ENCODE data around the gene NUDT4.
"Not testable (repeated sequence)": the region's sequence is repeated elsewhere in the genome, so short reads cannot be mapped to it uniquely, and the experiment has no call there.

Gene NUDT4

GRCh38 chr12:93390549-93391297, 13.0 kb downstream of the NUDT4 start:
- H3K4me3 ChIP-seq (ENCODE audit: low read length) = no peak overlapping the region
- DNase-seq (ENCODE audit: low read depth, low spot score) = no peak

GRCh38 chr12:93393425-93393824, 15.7 kb downstream of the NUDT4 start:
- no peak overlapping the region for H3K4me3 ChIP-seq (ENCODE audit: low read length)
- no peak for DNase-seq (ENCODE audit: low read depth, low spot score)

GRCh38 chr12:93397412-93397811, 19.7 kb downstream of the NUDT4 start:
- DNase-seq (ENCODE audit: low read depth, low spot score) = no peak
- no peak overlapping the region for H3K4me3 ChIP-seq (ENCODE audit: low read length)

- not testable (repeated sequence) for H3K4me3 ChIP-seq (ENCODE audit: low read length); DNase-seq (ENCODE audit: low read depth, low spot score)
Observed at GRCh38 chr12:93399183-93399863, 21.6 kb downstream of the NUDT4 start.

GRCh38 chr12:93402333-93403311, 24.9 kb downstream of the NUDT4 start:
- no peak for DNase-seq (ENCODE audit: low read depth, low spot score)
- no peak overlapping the region for H3K4me3 ChIP-seq (ENCODE audit: low read length)

- DNase-seq (ENCODE audit: low read depth, low spot score) = no peak
- H3K4me3 ChIP-seq (ENCODE audit: low read length) = no peak overlapping the region
Observed at GRCh38 chr12:93403988-93404803, 26.5 kb downstream of the NUDT4 start.

- DNase-seq (ENCODE audit: low read depth, low spot score) = no peak
Observed at GRCh38 chr12:93404961-93405849, 27.5 kb downstream of the NUDT4 start.

GRCh38 chr12:93407054-93407962, 29.6 kb downstream of the NUDT4 start:
- no peak for DNase-seq (ENCODE audit: low read depth, low spot score)
- H3K4me3 ChIP-seq (ENCODE audit: low read length) = no peak overlapping the region

More at GRCh38 chr12:93404961-93405849, 27.5 kb downstream of the NUDT4 start:
- no peak overlapping the region for H3K4me3 ChIP-seq (ENCODE audit: low read length)

GRCh38 chr12:93407963-93408283, 30.2 kb downstream of the NUDT4 start:
- no peak for DNase-seq (ENCODE audit: low read depth, low spot score)
- no peak overlapping the region for H3K4me3 ChIP-seq (ENCODE audit: low read length)

GRCh38 chr12:93408813-93409212, 31.1 kb downstream of the NUDT4 start:
- no peak overlapping the region for H3K4me3 ChIP-seq (ENCODE audit: low read length)
- no peak for DNase-seq (ENCODE audit: low read depth, low spot score)

GRCh38 chr12:93409343-93410187, 31.8 kb downstream of the NUDT4 start:
- DNase-seq (ENCODE audit: low read depth, low spot score); H3K4me3 ChIP-seq (ENCODE audit: low read length): not testable (repeated sequence)

- H3K4me3 ChIP-seq (ENCODE audit: low read length); DNase-seq (ENCODE audit: low read depth, low spot score): not testable (repeated sequence)
Observed at GRCh38 chr12:93411060-93411459, 33.3 kb downstream of the NUDT4 start.

- DNase-seq (ENCODE audit: low read depth, low spot score); H3K4me3 ChIP-seq (ENCODE audit: low read length): not testable (repeated sequence)
Observed at GRCh38 chr12:93412396-93412795, 34.7 kb downstream of the NUDT4 start.

GRCh38 chr12:93413064-93413463, 35.3 kb downstream of the NUDT4 start:
- DNase-seq (ENCODE audit: low read depth, low spot score) = no peak
- H3K4me3 ChIP-seq (ENCODE audit: low read length) = no peak overlapping the region

- no peak for DNase-seq (ENCODE audit: low read depth, low spot score)
- no peak overlapping the region for H3K4me3 ChIP-seq (ENCODE audit: low read length)
Observed at GRCh38 chr12:93415723-93416464, 38.2 kb downstream of the NUDT4 start.
